Neural progenitor cell (in vitro differentiated cells): Measurements from ENCODE around the gene TMEM45A. TPM values are rescaled to one million over a fixed set of nuclear protein-coding genes. Genes with fewer than 3 reads are reported as not detected.

Experiments used
- DNase-seq: peaks from one replicate; pipeline ENCODE4 v3.0.0-alpha.2; 2016; ENCODE audit warnings: low spot score
- H2AFZ ChIP-seq: fragments of 200-600 bp; sonication (generic); replicated peaks from 2 replicates; pipeline ENCODE4 v1.6.1; 2016; ENCODE audit warnings: antibody characterized with exemption
- H3F3A ChIP-seq: fragments of 200-600 bp; sonication (generic); 2 replicates; pipeline ENCODE4 v1.6.1; 2016; ENCODE audit warnings: antibody characterized with exemption, low read depth
- H3K27ac ChIP-seq: fragments of 200-600 bp; sonication (generic); 2 replicates; pipeline ENCODE4 v1.5.1; 2016; ENCODE audit warnings: mild to moderate bottlenecking
- H3K27me3 ChIP-seq: fragments of 200-600 bp; sonication (generic); 2 replicates; pipeline ENCODE4 v1.6.1; 2016; ENCODE audit warnings: mild to moderate bottlenecking, moderate library complexity
- H3K36me3 ChIP-seq: fragments of 200-600 bp; sonication (generic); 2 replicates; pipeline ENCODE4 v1.5.1; 2016
- H3K4me1 ChIP-seq: fragments of 200-600 bp; sonication (generic); 2 replicates; pipeline ENCODE4 v1.6.1; 2016; ENCODE audit warnings: mixed run types
- H3K4me2 ChIP-seq: fragments of 200-600 bp; sonication (generic); 2 replicates; pipeline ENCODE4 v1.6.1; 2016
- H3K4me3 ChIP-seq: fragments of 200-600 bp; sonication (generic); 2 replicates; pipeline ENCODE4 v1.5.1; 2016
- H3K79me2 ChIP-seq: fragments of 200-600 bp; sonication (generic); 2 replicates; pipeline ENCODE4 v1.6.1; 2016; ENCODE audit warnings: low read depth
- H3K9ac ChIP-seq: fragments of 200-600 bp; sonication (generic); 2 replicates; pipeline ENCODE4 v1.6.1; 2016
- H3K9me3 ChIP-seq: fragments of 200-600 bp; sonication (generic); 2 replicates; pipeline ENCODE4 v1.5.1; 2016; ENCODE audit warnings: low read depth
- H4K20me1 ChIP-seq: fragments of 200-600 bp; sonication (generic); 2 replicates; pipeline ENCODE4 v1.6.1; 2016; ENCODE audit warnings: low read depth
- H3K27ac Mint-ChIP-seq: 3 replicates; pipeline ENCODE4 v1.8.0; 2021; ENCODE audit warnings: mixed read lengths
- H3K27me3 Mint-ChIP-seq: 2 replicates; pipeline ENCODE4 v1.8.0; 2022; ENCODE audit warnings: low read depth, mild to moderate bottlenecking, inconsistent platforms, moderate library complexity, mixed read lengths; ENCODE audit not compliant: insufficient read depth
- H3K36me3 Mint-ChIP-seq: 3 replicates; pipeline ENCODE4 v1.8.0; 2021; ENCODE audit warnings: mixed read lengths
- H3K4me1 Mint-ChIP-seq: 3 replicates; pipeline ENCODE4 v1.8.0; 2021; ENCODE audit warnings: mixed read lengths
- H3K4me3 Mint-ChIP-seq: 3 replicates; pipeline ENCODE4 v1.8.0; 2021; ENCODE audit warnings: mild to moderate bottlenecking, moderate library complexity, mixed read lengths
- H3K9me3 Mint-ChIP-seq: 3 replicates; pipeline ENCODE4 v1.8.0; 2020; ENCODE audit warnings: mixed read lengths
- EZH2 ChIP-seq: fragments of 200-600 bp; sonication (generic); IDR thresholded peaks from 2 replicates; pipeline ENCODE4 v1.6.1; 2017; ENCODE audit warnings: antibody characterized with exemption, mild to moderate bottlenecking, moderate library complexity
- EZH2phosphoT487 ChIP-seq: fragments of 200-600 bp; sonication (generic); IDR thresholded peaks from 2 replicates; pipeline ENCODE4 v1.6.1; 2017; ENCODE audit warnings: antibody characterized with exemption
- total RNA-seq: library from RNA; depleted of rRNA; stranded (reverse); fragments of >200 nt; gene quantifications from 2 replicates; pipeline ENCODE4 v1.2.3, GENCODE V29; 2015; ENCODE audit warnings: low replicate concordance
- TF ChIP-seq, protein P1 (sequence below): fragments of 200-600 bp; sonication (generic); IDR thresholded peaks from 2 replicates; pipeline ENCODE4 v1.5.1; 2017; ENCODE audit warnings: antibody characterized with exemption, mild to moderate bottlenecking

TMEM45A gene
- total RNA-seq, 1 donor from 2014 or later = 82.7 TPM

- Histone ChIP-seq H3K4me2 (no peak overlapping the region), H3K27me3 (no peaks in the 10 kb centered on the region), H3K4me3 (no peak overlapping the region), H3K79me2 (no peaks in the 10 kb centered on the region), H3K36me3 (no peaks in the 10 kb centered on the region), H4K20me1 (no peaks in the 10 kb centered on the region), H3K27ac (no peak overlapping the region), H3F3A (no peaks in the 10 kb centered on the region), H3K9ac (no peak overlapping the region), H3K9me3 (no peaks in the 10 kb centered on the region), H2AFZ (peak overlapping the region; percentile 57), H3K4me1 (no peaks in the 10 kb centered on the region)
- Mint-ChIP-seq H3K27ac (no peak overlapping the region), H3K4me3 (no peak overlapping the region), H3K36me3 (no peaks in the 10 kb centered on the region), H3K27me3 (no peaks in the 10 kb centered on the region), H3K4me1 (no peaks in the 10 kb centered on the region), H3K9me3 (peaks cover 5% of the 10 kb centered on the region)
- DNase-seq = no peak
- TF ChIP-seq EZH2phosphoT487 (no peak), EZH2 (no peak)
- TF ChIP-seq, protein P1, sequence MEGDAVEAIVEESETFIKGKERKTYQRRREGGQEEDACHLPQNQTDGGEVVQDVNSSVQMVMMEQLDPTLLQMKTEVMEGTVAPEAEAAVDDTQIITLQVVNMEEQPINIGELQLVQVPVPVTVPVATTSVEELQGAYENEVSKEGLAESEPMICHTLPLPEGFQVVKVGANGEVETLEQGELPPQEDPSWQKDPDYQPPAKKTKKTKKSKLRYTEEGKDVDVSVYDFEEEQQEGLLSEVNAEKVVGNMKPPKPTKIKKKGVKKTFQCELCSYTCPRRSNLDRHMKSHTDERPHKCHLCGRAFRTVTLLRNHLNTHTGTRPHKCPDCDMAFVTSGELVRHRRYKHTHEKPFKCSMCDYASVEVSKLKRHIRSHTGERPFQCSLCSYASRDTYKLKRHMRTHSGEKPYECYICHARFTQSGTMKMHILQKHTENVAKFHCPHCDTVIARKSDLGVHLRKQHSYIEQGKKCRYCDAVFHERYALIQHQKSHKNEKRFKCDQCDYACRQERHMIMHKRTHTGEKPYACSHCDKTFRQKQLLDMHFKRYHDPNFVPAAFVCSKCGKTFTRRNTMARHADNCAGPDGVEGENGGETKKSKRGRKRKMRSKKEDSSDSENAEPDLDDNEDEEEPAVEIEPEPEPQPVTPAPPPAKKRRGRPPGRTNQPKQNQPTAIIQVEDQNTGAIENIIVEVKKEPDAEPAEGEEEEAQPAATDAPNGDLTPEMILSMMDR = no peak
Observed at GRCh38 chr3:100480081-100480480, 12.3 kb upstream of the TMEM45A start.

GRCh38 chr3:100482176-100482575 is 10.2 kb upstream of the TMEM45A start:
- H3K4me1 ChIP-seq = no peaks in the 10 kb centered on the region
- no peaks in the 10 kb centered on the region for H3K79me2 ChIP-seq
- H3K4me2 ChIP-seq = no peak overlapping the region
- H3K36me3 Mint-ChIP-seq = no peaks in the 10 kb centered on the region
- H3K27ac ChIP-seq = no peak overlapping the region
- H3K9ac ChIP-seq = no peak overlapping the region
- H3K9me3 Mint-ChIP-seq = peaks cover 3% of the 10 kb centered on the region
- H3K4me3 Mint-ChIP-seq = no peak overlapping the region
- no peak overlapping the region for H2AFZ ChIP-seq
- H3K36me3 ChIP-seq = no peaks in the 10 kb centered on the region
- no peak for DNase-seq
- no peak overlapping the region for H3K4me3 ChIP-seq
- H3K4me1 Mint-ChIP-seq = no peaks in the 10 kb centered on the region
- H3K27me3 Mint-ChIP-seq = no peaks in the 10 kb centered on the region
- no peaks in the 10 kb centered on the region for H3K9me3 ChIP-seq
- H4K20me1 ChIP-seq = no peaks in the 10 kb centered on the region
- H3K27me3 ChIP-seq = no peaks in the 10 kb centered on the region
- TF ChIP-seq EZH2 (no peak), EZH2phosphoT487 (no peak)
- H3K27ac Mint-ChIP-seq = no peak overlapping the region
- H3F3A ChIP-seq = no peaks in the 10 kb centered on the region

DNA sequence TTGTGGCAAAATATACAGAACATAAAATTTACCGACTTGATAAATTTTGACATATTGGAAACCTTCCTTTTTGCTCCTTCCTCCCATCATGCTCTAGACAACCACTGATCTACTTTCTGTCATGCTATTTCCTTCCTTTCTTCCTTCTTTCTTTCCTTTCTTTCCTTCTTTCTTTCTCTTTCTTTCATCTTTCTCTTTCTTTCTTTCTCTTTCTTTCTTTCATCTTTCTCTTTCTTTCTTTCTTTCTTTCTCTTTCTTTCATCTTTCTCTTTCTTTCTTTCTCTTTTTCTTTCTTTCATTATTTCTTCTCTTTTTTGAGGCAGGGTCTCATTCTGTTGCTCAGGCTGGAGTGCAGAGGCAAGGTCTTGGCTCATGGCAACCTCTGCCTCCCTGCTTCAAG is 8.9 kb upstream of the TMEM45A start:
- Histone ChIP-seq H3K27me3 (no peaks in the 10 kb centered on the region), H3K36me3 (no peaks in the 10 kb centered on the region), H3K4me1 (no peaks in the 10 kb centered on the region), H3K79me2 (no peaks in the 10 kb centered on the region), H3K27ac (no peak overlapping the region), H3F3A (no peaks in the 10 kb centered on the region), H3K9ac (no peak overlapping the region), H3K9me3 (no peaks in the 10 kb centered on the region), H4K20me1 (no peaks in the 10 kb centered on the region), H3K4me3 (no peak overlapping the region), H3K4me2 (no peak overlapping the region), H2AFZ (no peak overlapping the region)
- H3K27me3 Mint-ChIP-seq = no peaks in the 10 kb centered on the region
- H3K36me3 Mint-ChIP-seq = no peaks in the 10 kb centered on the region
- H3K4me1 Mint-ChIP-seq = no peaks in the 10 kb centered on the region
- TF ChIP-seq EZH2 (no peak), EZH2phosphoT487 (no peak)
- TF ChIP-seq, protein P1 = no peak
- H3K9me3 Mint-ChIP-seq = peaks cover 3% of the 10 kb centered on the region
- H3K27ac Mint-ChIP-seq = no peak overlapping the region
- DNase-seq = no peak
- H3K4me3 Mint-ChIP-seq = no peak overlapping the region

DNA sequence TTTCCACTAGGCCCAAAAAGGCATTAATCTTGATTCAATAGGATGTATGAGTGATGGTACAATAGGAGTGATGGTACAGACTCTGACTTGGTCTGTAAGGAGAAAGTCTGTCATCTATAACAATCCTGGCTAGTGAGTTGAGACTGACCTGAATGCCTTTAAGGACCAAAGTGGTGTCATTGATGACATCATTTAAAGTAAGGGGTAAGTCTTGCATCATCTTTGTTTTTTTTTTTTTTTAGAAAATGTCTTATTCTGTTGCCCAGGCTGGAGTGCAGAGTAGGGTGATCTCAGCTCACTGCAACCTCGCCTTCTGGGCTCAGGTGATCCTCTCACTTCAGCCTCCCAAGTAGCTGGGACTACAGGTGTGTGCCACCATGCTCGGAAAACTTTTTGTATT is 5.6 kb upstream of the TMEM45A start:
- Histone ChIP-seq H3K9me3 (no peaks in the 10 kb centered on the region), H3F3A (peaks cover 4% of the 10 kb centered on the region), H4K20me1 (no peaks in the 10 kb centered on the region), H3K27ac (no peak overlapping the region), H3K4me1 (peaks cover 7% of the 10 kb centered on the region), H3K79me2 (no peaks in the 10 kb centered on the region), H3K36me3 (no peaks in the 10 kb centered on the region), H3K27me3 (no peaks in the 10 kb centered on the region), H3K4me2 (no peak overlapping the region), H2AFZ (no peak overlapping the region), H3K4me3 (no peak overlapping the region), H3K9ac (no peak overlapping the region)
- H3K4me1 Mint-ChIP-seq = peaks cover 3% of the 10 kb centered on the region
- H3K27ac Mint-ChIP-seq = no peak overlapping the region
- H3K27me3 Mint-ChIP-seq = no peaks in the 10 kb centered on the region
- H3K36me3 Mint-ChIP-seq = no peaks in the 10 kb centered on the region
- H3K4me3 Mint-ChIP-seq = no peak overlapping the region
- no peak for DNase-seq
- H3K9me3 Mint-ChIP-seq = no peaks in the 10 kb centered on the region
- no peak for TF ChIP-seq EZH2phosphoT487
- TF ChIP-seq, protein P1 = no peak
- no peak for TF ChIP-seq EZH2
